Measurements from ENCODE around the gene CNTNAP2.

Gene CNTNAP2

DNA sequence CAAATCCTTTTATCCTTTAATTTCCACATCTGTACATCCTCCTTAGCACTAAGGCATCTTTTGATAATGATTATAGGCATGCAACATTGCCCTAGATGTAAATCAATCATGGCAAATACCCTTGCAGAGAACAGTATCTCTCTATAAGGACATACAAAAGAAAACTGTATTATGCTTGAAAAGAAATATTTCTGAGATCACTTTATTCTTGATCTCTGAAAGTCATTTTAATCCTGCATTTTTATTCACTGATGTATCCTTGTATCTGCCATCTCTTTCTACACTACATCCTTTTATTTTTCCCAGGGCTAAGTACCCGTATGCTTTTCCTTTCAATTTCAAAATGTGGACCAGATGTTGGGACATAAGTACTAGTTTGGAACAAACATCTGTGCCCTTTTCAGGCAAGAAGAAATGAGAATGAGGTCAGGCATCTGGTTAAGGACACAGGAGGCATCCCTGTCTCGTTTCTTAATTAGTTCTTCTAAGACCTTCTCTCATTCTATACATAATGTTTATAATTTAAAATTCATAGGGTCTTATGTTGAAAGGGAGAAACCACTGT, 338.6 kb downstream of the CNTNAP2 start:
- DNase-seq: no peak

DNA sequence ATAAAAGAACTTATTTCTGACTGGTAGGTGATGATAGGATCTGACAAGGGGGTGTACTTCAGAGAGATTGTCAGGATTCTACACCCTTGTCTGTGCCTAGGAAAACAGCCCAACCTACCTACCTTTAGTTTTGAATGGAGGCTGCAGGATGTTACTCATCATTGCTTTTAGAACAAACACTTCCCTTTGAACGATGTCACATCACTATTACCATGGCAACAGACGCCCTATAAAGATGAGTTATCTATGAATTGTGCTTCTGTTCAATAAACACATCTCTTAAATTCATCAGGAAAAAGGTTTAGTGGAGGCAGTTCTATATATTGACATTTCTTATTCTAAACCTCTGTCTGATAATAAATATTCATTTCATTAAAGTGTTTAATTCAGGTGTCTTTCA, 362.4 kb downstream of the CNTNAP2 start:
- no peak for DNase-seq

DNA sequence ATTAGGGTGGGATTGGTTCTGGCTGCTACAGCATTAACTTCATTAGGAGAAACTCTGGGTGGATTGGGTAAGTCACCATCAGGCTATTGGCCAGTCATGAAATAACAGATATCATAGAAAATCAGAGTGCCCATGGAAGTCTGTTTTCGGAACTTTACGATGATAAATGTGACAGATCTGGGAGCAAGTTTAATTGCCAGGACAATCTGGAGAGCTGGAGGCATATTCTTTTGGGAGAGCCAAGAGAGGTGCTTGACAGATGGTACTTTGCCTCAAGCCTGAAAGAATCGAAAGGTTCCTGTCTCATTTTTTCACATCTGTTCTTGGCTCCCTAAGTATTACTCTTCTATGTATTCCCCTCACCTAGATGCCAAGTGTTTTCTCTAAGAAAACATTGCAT, 369.9 kb downstream of the CNTNAP2 start:
- no peak for DNase-seq

DNA sequence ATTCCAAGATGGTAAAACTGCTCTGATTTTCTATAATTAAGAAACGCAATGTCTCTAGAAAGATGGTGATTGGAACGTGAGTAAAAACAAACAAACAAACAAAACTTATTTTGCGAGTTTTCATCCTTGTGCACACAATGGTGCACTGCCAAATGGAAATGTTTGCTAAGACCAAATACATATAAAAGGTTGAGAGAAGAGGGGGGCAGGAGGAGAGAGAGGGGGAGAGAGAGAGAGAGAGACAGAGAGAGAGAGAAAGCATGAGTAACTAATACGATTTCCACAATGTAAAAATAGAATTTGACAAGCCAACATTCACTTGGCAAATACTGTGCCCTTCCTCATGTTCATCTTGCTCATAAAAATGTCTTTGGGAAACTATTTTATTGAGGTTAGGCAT, 375.4 kb downstream of the CNTNAP2 start:
- no peak for DNase-seq

DNA sequence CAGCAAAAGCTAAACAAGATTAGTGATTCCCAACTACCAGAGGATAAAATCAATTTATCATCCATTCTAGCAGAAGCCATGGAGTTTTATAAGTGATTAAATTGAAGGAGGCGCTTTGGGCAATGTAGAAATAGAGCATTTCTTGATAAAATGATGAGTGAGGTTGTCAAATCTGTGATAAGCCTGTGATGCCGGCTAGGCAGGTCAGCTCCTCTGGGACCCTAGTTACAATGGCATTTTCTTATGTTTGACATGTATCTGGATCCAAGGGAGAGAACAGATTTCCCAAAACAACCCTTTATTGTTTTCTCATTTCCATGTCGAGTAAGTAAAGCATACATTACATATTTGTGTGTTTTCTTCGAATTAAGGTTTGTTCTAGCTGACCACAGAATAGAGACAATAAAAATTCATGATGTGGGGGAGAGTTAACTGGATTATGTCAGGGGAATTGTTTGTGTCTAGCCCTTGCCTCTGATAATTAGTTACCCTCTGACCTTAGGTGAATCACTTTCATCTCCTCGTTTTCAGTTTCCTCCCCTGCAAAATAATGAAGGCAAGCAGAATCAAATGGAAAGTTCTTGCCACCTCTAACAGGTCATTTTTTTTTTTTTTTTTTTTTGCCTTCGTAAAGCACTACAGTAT, 378.5 kb downstream of the CNTNAP2 start:
- DNase-seq: no peak

DNA sequence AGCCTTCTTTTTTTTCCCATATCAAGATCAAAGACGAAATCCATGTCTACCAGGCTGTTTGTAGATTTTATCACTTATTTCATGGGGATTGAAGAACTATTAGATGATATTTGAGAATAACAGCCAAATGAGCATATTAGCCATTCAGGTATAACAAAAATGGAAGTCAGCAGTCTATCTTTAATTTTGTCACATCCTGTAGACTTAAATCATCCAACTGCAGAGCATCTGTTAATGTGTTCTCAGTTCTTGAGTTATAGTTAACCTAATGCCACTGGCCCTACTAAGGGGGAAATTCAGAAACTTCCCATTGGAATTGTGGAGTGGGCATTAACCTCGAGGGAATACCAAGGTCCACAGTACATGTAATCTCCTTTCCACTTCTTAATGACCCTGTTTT, 380.1 kb downstream of the CNTNAP2 start:
- DNase-seq: no peak

DNA sequence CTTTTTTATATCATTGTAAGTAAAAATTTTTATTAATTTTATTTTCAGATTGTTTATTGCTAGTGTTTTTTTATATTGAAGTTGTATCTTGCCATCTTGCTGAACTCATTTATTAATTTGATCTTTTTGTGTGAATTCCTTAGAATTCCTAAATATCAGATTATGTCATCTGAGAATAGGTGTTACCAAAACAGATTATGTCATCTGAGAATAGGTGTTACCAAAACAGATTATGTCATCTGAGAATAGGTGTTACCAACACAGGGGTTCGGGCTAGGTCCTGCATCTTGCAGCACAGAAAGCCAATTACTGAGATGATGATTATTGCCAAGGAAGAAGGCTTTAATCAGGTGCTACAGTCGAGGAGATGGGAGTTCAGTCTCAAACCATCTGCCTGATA, 383.4 kb downstream of the CNTNAP2 start:
- no peak for DNase-seq

DNA sequence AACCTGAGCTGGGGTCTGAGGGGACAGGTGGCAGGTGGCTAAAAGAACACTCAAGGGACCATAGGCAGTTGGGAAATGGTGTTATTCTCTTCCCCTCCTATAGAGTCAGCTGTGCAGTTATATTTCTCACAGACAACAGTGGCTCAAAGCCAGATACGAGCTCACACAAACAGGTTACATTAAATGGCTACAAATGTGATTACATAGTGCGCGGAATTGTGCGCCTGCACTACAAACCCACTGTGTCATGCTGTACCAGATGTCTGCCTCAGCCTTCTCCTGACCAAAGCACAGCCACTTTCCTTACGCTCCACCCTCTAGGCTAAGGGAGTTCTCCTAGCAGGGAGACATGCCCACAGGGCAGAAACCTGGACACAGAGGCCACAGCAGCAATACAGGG, 387.2 kb downstream of the CNTNAP2 start:
- no peak for DNase-seq

DNA sequence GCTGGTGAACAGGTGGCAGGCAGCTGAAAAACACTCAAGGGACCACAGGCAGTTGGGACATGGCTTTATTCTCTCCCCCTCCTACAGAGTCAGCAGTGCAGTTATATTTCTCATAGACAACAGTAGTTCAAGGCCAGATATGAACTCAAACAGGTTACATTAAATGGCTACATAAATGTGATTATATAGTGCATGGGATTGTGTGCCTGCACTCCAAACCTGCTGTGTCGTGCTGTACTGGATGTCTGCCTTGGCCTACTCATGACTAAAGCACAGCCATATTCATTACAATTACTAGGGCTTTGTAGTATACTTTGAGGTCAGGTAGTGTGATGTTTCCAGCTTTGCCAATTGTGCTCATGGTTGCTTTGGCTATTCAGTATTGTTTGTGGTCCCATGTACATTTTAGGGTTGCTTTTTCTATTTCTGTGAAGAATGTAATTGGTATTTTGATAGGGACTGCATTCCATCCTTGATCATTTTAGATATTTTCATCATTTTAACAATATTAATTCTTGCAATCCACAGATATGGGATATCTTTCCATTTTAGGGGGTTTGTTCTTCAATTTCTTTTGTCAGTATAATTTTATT, 393.6 kb downstream of the CNTNAP2 start:
- DNase-seq: no peak

DNA sequence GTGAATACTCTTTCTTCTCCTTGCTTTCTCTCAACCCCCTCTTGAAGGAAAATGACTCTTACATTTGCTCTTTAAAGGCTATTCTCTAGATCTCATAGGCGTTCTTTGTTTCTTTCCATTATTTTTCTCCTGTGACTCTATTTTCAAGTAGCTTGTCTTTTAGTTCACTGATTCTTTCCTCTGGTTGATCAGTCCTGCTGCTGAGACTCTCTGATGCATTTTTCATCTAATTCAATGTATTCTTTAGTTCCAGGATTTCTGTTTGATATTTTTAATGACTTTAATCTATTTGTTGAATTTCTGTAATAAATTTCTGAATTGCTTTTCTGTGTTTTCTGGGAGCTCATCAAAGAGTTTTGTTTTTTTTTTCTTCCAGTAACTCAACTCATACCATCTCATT, 397.7 kb downstream of the CNTNAP2 start:
- DNase-seq: no peak

DNA sequence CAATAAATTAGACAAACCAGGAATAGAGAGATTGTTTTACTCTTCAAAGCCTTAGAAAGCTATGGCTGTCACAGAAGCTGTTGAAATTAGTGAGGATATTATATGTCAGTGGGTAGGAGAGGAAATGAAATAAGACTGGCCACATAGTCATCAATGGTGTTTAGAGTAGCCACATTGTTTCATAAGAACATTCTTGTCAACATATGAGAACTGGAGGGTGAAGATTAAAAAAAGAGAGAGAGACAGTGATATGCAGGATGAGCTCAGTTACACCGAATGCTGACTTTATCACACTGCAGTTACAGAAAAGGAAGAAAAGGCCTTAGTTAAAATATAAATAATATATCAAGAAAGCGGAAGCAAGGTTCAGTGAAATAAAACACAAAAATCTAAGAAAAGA, 412.0 kb downstream of the CNTNAP2 start:
- DNase-seq: no peak

DNA sequence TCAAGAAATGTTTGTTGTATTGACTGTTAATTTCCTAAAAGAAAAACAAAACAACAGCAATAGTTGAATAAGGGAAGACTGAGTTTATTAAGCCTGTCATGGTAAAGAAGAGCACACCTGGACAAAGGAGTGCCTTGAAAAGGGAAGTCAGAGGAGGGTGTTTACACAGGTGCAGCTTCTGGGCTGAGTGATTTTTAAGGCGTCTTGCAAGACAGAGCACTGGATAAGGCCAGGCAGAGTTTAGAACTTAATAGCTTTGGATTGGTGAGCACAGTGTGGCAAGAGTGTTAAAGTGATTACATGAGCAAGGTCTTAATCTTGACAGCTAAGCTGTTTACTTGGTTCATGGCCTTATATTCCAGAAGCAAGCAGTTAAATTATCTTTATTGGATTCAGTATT, 423.2 kb downstream of the CNTNAP2 start:
- no peak for DNase-seq

DNA sequence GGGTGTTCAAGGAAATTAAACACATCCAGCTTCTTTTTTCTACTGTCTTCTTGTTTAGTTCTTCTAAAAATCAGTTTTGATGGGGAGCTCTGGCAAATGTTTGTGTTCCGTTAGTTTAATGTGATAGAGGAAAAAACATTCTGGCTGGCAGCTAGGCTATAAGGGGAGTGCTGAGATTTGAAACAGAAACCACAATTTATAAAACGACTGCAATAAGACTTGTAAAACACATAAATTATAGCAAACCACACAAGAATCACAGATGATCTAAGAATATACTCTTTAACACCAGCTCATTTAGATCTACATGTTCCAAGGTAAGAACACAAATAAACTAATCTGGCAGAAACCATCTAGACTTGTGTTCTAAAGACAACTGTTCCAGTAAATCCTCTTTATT, 425.5 kb downstream of the CNTNAP2 start:
- DNase-seq: no peak

DNA sequence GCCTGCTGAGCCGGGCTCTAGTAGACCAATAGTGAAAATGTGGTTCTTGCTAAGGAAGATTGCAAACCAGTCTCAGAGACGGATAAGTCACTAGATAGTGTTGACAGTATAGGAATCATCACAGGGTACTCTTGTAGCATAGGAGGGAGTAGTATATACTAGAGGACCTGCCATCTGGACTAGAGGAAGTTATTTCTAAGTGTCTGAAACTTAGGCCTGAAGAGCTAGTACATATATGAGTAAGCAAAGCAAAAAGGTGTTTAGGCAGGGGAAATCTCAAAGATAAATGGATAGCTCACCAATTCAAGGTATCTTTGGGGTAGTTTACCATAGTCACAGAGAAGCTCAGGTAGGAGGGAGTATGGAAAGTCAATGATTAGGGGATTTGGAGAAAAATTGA, 428.1 kb downstream of the CNTNAP2 start:
- DNase-seq: no peak

DNA sequence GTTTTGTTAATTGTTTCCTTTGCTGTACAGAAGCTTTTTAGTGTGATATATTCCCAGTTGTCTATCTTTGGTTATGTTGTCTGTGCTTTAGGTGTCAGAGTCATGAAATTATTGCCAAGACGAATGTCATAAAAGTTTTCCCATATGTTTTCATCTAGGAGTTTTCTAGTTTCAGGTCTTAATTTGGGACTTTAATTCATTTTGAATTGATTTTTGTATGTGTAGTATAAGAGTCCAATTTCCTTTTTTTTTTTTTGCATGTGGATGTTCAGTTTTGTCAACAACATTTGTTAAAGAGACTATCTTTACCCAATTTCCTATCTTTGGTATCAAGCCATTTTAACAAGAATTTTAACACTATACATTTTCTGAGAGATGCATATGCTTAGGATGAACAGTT, 432.2 kb downstream of the CNTNAP2 start:
- DNase-seq: no peak

DNA sequence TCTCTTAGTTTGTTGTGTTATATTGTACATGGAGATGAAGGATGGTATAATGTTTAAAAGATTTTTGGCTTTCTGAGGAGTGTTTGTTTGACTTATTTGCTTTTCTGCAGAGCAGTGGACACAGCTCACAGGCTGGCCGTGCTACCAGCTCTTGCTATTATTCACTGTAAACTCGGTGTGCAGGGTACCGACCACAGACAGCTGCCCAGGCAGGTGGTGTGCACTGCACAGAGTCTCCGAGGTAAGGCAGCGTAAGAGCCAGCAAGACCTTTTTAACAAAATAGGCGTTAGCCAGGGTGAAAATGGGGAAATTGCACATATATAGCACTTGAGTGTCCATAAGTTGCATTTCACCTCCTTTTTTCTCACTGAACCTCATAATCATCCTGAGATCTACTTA, 438.0 kb downstream of the CNTNAP2 start:
- DNase-seq: no peak

DNA sequence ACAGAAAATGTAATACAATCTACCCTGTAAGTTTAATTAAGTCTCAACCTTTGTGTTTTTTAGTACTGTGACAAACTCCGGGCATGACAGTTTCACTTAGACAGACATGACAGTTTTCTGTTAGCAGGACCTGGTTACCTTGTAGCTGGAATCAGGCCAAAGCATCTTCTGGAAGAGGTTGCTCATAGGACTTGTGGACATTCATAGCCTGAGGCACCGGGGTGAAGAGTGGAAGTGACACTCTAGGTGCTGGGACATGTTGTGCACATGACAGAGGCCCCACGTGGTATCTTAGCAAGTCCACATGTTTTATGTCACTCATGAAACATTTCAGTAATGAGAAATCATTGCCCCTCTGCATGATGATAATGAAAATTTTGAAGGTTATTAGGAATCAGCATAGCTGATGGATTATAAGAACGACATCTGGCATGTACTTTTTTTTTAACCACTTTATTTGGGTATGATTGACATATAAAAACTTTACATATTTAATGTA, 441.4 kb downstream of the CNTNAP2 start:
- no peak for DNase-seq

DNA sequence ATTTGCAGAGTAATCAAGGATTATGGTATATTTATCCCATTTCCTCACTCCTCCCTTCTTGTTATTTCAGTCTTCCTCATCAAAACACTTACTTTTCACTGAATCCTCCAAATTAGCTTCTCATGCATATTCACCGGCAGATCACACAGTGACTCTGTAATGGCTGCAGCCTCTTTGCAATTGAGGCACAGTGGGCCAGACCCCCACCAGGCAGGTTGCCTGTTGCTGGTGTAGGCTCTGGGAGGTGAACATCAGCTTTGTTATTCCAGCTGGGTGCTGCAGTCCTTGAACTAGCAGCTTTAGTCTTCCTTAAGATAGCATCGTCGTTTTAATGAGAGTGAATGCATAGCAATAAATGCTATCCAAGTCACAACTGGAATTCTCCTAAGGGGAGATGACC, 449.3 kb downstream of the CNTNAP2 start:
- DNase-seq: no peak

DNA sequence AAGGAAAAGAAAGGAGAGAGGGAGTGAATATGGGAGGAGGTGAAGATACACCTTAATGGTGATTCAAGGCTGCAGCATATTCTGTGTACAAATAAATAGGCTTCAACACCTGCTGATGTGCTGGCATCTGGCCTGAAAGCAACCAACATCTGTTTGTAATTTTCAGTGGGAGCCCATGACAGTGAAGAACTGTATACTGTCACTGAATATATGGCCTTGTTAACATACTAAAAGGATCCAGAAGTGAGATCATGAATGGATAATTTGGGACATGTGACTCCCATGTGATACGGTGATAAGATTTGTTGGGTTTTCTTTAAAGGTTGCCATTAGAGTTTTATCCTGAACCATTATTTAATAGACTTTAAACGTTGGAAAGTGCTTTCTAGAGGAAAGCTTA, 459.3 kb downstream of the CNTNAP2 start:
- DNase-seq: no peak

DNA sequence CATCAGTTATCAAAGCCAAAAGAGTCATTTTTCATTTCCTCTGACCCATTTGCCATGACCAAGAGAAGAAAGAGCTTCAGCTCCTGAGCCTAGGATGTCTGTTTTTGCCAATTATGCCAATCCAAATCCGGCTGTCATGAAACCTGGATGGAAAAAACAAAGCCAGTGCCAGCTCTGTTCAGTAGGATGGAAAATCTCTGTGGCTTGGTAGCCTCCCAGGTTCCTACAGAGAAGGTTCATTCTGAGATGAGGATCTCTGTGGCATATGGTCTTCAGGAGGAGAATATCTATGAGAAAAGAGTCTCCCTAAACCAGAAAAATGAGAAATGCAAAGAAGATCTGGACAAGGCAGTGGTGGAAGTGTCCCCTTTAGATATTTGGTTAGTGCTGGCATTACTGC, 475.4 kb downstream of the CNTNAP2 start:
- DNase-seq: no peak

DNA sequence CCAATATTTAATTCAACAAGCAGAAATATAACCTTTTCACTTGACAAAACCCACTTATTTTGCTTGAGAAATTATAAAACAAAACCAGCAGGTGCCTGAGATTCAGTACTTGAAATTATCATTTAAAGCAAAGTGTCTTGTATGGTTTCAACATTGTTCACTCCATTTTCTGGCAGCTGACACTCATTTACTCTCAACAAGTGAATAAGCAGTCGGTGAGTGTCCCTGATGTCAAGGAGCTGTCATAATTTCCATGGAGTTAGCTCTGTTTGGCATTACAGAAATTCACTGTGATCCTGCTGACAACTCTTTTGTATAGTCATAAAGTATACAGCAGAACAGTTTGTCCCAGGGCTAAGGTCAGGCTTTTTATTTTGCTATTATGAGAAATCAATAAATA, 490.0 kb downstream of the CNTNAP2 start:
- DNase-seq: no peak

DNA sequence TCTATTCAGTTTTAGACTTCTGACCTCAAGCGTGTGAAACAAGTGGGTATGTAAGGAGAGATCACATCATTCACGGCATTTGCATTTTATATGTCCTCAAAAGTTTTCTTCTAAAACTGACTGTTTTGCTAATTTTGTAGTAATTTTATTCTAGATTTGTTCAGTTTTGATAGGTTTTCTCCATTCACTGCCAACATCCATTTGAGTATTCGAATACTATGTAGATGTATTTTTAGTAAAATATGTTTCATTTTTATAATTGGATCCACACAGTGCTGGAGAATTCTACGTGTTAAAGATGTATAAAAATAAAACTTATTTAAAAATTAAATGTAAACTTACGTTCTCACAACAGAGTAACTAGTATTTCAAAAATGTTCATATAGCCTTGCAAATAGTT, 503.0 kb downstream of the CNTNAP2 start:
- no peak for DNase-seq

DNA sequence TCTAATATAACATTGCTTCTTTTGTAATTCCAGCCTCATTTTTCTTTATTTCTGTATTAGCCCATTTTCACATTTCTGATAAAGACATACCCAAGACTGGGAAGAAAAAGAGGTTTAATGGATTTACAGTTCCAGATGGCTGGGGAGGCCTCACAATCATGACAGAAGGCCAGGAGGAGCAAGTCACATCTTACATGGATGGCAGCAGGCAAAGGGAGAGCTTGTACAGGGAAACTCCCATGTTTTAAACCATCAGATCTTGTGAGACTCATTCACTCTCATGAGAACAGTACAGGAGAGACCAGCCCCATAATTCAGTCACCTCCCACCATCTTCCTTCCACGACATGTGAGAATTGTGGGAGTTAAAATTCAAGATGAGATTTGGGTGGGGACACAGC, 510.3 kb downstream of the CNTNAP2 start:
- no peak for DNase-seq

DNA sequence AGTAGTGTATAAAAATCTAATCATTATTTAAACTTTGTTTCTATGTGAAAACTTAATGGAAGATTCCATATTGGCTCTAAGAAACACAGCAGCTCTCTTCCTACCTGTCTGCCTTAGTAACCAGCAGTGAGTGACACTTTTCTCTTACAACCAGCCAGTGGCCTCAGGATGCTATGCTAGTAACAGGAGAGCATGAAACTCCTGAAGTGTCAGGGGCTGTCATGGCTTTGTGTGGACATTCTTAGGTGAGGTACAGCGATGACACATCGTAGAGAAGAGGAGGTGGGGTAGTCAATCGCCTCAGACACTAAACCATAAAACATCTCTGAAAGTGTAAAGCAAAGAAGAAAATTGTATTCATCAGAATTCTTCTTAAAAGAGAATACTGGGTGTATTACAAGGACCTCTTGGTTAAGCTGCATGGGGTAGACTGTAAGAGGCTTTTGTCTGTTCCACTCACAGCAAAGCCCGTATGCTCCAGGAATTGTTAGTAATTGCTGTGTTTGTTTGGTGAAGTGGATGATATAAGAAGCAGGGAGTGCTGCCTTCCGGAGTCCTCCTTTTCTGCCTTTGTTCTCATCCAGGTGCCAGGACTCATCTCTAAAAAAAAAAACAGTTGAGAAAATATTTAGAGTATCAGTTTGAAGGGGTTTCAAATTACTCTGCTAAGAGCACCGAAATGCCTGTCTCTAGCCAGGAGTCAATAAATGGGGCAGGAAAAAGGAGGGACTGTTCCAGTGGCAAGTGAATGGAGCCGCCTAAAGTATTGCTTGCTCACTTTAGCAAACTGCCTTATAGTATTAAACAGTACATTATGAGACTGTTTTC, 518.8 kb downstream of the CNTNAP2 start:
- no peak for DNase-seq
